IPS-18c (cell line): Measurements from ENCODE around the gene ESPNL.

ENCODE experiments used
- H3K4me3 ChIP-seq: 2 replicates; pipeline ENCODE4 v1.7.0; 2013; ENCODE audit warnings: low read depth, mild to moderate bottlenecking, low read length, moderate library complexity; ENCODE audit not compliant: insufficient read depth
- H3K9me3 ChIP-seq: one replicate; pipeline ENCODE4 v1.6.1; 2013; ENCODE audit warnings: mild to moderate bottlenecking, low read length, moderate library complexity; ENCODE audit not compliant: control insufficient read depth, insufficient read depth

Gene ESPNL

DNA sequence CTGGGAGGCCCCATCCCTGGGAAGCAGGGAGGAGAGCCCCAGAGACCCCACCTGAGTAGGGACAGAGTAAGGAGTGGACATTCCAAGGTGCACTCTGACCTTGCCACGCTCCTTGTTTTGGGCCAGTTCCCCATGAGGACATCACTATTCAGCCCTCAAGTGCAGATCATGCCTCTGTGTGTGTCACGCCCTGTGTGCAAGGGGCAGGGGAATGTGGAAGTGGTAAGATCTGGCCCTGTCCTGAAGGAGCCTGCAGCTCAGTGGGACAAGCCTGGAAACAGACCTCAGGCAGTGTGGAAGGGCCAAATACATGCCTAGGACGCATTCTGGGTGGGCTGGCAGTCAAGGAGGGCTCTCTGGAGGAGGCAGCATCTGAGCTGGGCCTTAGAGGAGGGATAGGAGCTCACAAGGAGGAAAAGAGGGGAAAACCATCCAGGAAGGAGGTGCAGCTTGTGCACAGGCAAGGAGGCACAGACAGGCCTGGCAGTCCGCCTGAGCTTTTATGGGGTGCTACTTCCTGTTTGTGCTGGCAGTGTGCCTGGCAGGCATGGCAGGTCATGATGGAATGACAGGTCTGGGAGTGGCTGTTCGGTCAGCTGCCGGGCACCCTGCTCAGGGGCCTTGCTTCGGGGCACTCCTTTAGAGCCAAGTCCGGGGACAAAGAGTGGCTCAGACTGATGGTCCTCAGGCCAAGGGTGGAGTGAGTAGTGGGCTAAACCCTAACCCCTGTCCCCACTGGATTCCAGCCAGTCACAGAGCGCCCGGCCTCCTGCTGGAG, 41.6 kb downstream of the ESPNL start:
- Histone ChIP-seq H3K4me3 (no peak overlapping the region), H3K9me3 (no peaks in the 10 kb centered on the region)

- Histone ChIP-seq H3K9me3 (no peaks in the 10 kb centered on the region), H3K4me3 (no peak overlapping the region)
Observed at GRCh38 chr2:238142382-238143205, 42.5 kb downstream of the ESPNL start.

- H3K9me3 ChIP-seq: no peaks in the 10 kb centered on the region
- no peak overlapping the region for H3K4me3 ChIP-seq
Observed at GRCh38 chr2:238143239-238143951, 43.3 kb downstream of the ESPNL start.

- H3K9me3 ChIP-seq: no peaks in the 10 kb centered on the region
- no peak overlapping the region for H3K4me3 ChIP-seq
Observed at GRCh38 chr2:238144262-238144661, 44.1 kb downstream of the ESPNL start.

DNA sequence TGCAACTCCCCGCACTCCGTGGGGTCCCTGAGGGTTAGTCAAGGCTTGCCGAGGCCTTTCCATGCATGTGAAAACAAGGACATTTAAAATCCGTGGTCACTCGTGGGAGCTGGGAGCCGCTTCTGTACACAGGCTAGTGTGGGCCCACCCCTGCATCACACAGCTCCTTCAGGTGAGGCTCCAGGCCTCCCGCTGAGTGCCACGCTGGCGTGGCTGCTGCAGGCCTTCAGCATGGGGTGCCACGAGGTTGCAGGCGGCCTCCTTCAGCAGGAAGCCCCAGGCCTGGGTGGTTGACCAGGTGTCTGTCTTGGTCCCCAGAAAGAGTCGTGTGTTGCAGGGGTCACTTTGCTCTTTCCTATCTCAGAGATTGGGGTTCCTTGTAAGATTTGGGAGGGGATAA, 44.9 kb downstream of the ESPNL start:
- Histone ChIP-seq H3K9me3 (no peaks in the 10 kb centered on the region), H3K4me3 (no peak overlapping the region)

DNA sequence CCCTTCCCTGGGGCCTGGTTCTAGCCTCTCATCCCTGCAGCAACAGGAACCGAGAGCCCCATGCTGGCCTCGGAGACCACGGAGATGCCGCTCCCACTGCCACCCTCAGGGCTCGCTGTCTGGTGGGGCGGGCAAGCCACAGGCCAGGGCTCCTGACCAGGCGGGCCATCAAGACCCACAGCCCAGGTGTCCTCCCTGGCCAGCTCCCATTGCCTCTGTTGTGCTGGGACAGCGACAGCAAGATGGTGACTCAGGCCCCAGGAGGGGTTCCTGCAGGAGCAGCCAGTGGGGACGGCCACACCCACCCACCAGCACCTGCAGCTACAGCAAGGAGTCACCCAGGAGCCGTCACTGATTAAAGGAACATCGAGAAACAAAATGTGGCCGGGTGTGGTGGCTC, 45.7 kb downstream of the ESPNL start:
- H3K9me3 ChIP-seq: no peaks in the 10 kb centered on the region
- no peak overlapping the region for H3K4me3 ChIP-seq

DNA sequence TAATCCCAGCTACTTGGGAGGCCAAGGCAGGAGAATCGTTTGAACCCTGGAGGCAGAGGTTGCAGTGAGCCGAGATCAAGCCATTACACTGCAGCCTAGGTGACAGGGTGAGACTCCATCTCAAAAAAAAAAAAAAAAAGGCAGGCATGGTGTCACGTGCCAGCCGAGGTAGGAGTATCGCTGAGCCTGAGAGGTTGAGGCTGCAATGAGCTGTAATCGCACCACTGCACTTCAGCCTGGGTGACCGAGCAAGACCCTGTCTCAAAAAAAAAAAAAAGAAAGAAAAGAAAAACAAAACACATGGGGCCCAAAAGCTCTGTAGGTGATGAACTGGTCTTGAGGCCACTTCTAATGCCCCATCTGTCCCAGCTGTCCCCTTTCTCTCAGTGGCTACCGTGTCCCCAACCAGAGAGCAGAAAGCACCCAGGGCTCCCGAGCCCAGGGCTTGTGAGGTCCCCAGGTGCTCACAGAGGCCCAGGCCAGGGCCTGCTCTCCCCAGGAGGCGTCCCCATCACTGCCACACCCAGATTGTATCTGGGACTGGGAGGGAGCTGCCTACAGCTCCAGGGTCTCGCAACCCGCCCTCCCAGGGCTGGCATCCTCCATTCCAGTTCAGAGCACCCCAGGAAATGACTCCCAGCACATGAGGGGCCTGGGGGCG, 46.9 kb downstream of the ESPNL start:
- Histone ChIP-seq H3K9me3 (no peaks in the 10 kb centered on the region), H3K4me3 (no peak overlapping the region)

- H3K4me3 ChIP-seq: no peak overlapping the region
- no peaks in the 10 kb centered on the region for H3K9me3 ChIP-seq
Observed at GRCh38 chr2:238148981-238149380, 48.8 kb downstream of the ESPNL start.

DNA sequence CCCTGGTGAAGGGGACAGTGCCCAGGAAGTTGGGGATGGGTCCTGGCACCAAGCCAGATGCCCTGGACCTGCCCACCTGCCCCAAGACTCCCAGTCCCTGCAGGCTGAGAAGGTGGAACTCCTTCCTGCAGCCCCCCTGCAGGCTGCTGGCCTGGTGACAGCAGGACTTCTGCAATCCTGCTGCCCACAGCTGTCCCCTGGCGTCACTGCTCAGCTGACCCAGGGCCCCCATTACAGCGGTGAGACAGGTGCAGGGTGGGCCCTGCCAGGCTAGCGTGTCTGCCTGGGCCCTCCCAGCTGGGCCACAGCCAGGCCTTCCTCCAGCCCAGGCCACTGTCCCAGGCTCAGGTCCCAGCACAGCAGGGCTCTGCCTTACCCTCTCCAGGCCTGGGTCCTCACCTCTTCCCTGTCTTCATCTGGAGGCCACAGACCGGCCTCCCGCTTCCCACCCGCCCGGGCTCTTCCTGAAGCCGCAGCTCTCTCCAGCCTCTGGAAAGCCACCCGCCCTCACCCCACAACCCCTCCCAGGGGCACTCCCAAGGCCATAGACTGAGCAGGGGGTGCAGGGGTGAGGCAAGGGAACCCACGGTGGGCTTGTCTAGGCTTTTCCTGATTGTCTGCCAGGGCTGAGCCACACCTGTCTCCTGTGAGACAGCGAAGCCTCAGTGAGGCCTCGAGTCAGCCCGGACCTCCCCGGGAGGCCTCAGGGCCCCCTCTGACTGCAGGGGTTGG, 49.9 kb downstream of the ESPNL start:
- Histone ChIP-seq H3K4me3 (no peak overlapping the region), H3K9me3 (no peaks in the 10 kb centered on the region)

GRCh38 chr2:238150686-238151085, 50.5 kb downstream of the ESPNL start:
- no peaks in the 10 kb centered on the region for H3K9me3 ChIP-seq
- no peak overlapping the region for H3K4me3 ChIP-seq

DNA sequence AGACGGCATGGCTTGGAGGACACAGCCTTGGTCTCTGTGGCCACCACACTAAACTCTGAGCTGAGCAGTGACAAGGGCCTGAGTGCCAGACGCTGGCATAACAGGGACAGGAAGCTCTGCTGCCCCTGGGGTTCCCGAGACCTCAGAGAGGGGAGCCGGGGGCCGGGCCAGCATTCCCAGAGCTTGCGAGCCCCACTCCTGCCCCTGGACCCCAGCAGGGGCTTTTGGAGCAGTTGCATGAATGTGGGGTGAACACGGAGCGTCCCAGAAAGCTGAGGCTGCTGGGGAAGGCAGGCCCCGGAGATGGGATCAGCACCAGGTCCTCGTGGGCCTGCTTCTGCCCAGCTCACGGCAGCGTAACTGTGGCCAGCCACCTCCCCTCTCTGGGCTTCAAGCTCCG, 51.1 kb downstream of the ESPNL start:
- Histone ChIP-seq H3K4me3 (no peak overlapping the region), H3K9me3 (no peaks in the 10 kb centered on the region)

DNA sequence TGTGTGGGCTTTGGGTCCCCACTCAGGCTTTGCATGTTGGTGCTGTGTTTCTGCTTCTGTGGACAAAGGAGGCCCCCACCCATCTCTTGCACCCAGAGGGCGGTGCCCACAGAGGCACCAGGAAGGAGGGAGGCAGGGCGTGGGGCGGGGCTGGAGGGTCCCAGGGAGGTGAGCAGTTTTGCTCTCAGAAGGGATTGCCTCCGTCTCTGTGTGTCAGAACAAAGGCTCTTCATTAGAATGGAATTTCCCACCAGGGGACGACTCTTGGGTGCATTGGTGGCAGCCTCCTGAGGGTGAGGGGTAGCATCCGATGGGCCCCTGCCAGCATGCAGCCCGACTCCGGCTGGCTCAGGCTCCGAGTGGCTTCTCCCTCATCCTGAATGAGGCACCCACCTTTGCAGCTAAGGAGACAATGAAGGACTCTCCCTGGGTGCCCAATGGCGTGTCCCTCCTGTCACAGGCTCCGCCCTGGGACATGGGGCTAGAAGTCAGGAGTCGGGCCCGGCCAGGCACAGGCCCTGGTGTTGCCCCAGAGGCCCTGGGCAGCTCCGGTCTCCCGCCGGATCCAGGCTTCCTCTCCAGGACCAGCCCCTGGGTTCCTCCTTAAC, 51.6 kb downstream of the ESPNL start:
- H3K4me3 ChIP-seq: no peak overlapping the region
- H3K9me3 ChIP-seq: no peaks in the 10 kb centered on the region

- peaks cover 2% of the 10 kb centered on the region for H3K9me3 ChIP-seq
- no peak overlapping the region for H3K4me3 ChIP-seq
Observed at GRCh38 chr2:238152771-238153688, 52.9 kb downstream of the ESPNL start.

GRCh38 chr2:238154570-238154969, 54.4 kb downstream of the ESPNL start:
- no peak overlapping the region for H3K4me3 ChIP-seq
- peaks cover 2% of the 10 kb centered on the region for H3K9me3 ChIP-seq

GRCh38 chr2:238155051-238155760, 55.1 kb downstream of the ESPNL start:
- H3K9me3 ChIP-seq: peaks cover 2% of the 10 kb centered on the region
- H3K4me3 ChIP-seq: no peak overlapping the region
